Neural progenitor cell (in vitro differentiated cells): Measurements from ENCODE around the gene TMCO2.

Experiments used
- EZH2 ChIP-seq: fragments of 200-600 bp; sonication (generic); IDR thresholded peaks from 2 replicates; pipeline ENCODE4 v1.6.1; 2017; ENCODE audit warnings: antibody characterized with exemption, mild to moderate bottlenecking, moderate library complexity
- TF ChIP-seq, protein P1 (sequence below): fragments of 200-600 bp; sonication (generic); IDR thresholded peaks from 2 replicates; pipeline ENCODE4 v1.5.1; 2017; ENCODE audit warnings: antibody characterized with exemption, mild to moderate bottlenecking

DNA sequence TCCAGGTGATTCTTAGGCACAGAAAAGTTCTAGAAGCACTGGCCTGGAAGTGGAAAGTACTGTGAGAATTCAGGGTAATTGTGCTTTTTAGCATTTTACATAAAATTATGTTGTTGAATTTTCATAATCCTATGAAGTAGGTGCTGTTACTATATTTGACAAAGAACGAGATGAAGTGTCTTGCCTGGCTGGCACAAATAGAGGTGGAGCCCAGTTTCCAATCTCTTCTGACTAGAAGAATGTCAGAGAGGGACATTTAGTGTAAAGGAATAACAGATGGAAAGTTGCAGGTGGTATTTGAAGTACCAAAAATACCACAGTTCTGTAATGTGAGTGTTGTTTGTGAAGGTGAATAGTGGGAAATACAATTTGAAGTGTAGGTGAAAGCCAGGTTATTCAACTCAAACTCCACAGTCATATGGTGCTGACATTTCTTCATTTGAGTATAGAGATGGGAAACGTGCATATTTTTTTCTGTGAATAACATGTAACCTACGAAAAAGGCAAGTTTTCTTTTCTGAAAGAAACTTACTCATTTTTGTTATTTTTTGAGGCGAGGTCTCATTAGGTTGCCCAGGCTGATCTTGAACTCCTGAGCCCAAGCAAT is 3.5 kb upstream of the TMCO2 start:
- TF ChIP-seq, protein P1, sequence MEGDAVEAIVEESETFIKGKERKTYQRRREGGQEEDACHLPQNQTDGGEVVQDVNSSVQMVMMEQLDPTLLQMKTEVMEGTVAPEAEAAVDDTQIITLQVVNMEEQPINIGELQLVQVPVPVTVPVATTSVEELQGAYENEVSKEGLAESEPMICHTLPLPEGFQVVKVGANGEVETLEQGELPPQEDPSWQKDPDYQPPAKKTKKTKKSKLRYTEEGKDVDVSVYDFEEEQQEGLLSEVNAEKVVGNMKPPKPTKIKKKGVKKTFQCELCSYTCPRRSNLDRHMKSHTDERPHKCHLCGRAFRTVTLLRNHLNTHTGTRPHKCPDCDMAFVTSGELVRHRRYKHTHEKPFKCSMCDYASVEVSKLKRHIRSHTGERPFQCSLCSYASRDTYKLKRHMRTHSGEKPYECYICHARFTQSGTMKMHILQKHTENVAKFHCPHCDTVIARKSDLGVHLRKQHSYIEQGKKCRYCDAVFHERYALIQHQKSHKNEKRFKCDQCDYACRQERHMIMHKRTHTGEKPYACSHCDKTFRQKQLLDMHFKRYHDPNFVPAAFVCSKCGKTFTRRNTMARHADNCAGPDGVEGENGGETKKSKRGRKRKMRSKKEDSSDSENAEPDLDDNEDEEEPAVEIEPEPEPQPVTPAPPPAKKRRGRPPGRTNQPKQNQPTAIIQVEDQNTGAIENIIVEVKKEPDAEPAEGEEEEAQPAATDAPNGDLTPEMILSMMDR = no peak
- no peak for TF ChIP-seq EZH2
